HCT116 (cell line): ENCODE results near the gene YWHAE. TPM values are rescaled to one million over a fixed set of nuclear protein-coding genes. Genes with fewer than 3 reads are reported as not detected.
"Not testable (repeated sequence)": the region's sequence is repeated elsewhere in the genome, so short reads cannot be mapped to it uniquely, and the experiment has no call there.

Source experiments
- ATAC-seq: fragments of 200-7000 bp; cut with Tn5 transposase; 2 replicates; pipeline ENCODE4 v1.9.1; 2020; ENCODE audit warnings: mild to moderate bottlenecking, moderate library complexity
- BruUV-seq: library from RNA; stranded (reverse); fragments of 400-500 nt; replicated peaks from 2 replicates; lab custom pipeline; 2021; lab: Mats Ljungman, UMichigan
- CTCF ChIA-PET: fragments of 300-600 bp; sonication (Branson Sonifier 250); formaldehyde crosslinking; loops from one replicate; lab custom pipeline; 2021; ENCODE audit warnings: antibody characterized with exemption; lab: Charles Lee
- POLR2A ChIA-PET: fragments of 300-600, 350-600 bp; sonication (Branson Sonifier 250); formaldehyde crosslinking; loops from one replicate; lab custom pipeline; 2021; ENCODE audit warnings: antibody characterized with exemption; lab: Charles Lee
- RAD21 ChIA-PET, 2 experiments: fragments of 300-600 bp; sonication (Branson Sonifier 250); formaldehyde crosslinking; loops; one replicate each; lab custom pipeline; 2023; ENCODE audit warnings: low total read pairs in 2 of 2; ENCODE audit not compliant: uncharacterized antibody in 2 of 2, unreplicated experiment in 2 of 2, low non-redundant PET in 1 of 2; lab: Charles Lee
- DNase-seq: peaks from one replicate; pipeline ENCODE4 v3.0.0-alpha.2; 2010; ENCODE audit warnings: low read depth, low spot score
- H2AFZ ChIP-seq: fragments of 200-600 bp; shearing (Covaris generic), sonication (generic); 2 replicates; pipeline ENCODE4 v1.6.1; 2017; ENCODE audit warnings: low read depth, mixed run types, mixed read lengths, antibody characterized with exemption, low read length; ENCODE audit not compliant: poor library complexity, severe bottlenecking
- H3K27ac ChIP-seq: 2 replicates; pipeline ENCODE4 v1.5.1; 2012; ENCODE audit warnings: low read depth, low read length
- H3K27me3 ChIP-seq: fragments of 200-600 bp; sonication (generic); 2 replicates; pipeline ENCODE4 v1.6.1; 2016; ENCODE audit warnings: mixed run types, low read length, mixed read lengths; ENCODE audit not compliant: insufficient read depth
- H3K36me3 ChIP-seq, 2 experiments: fragments of 200-500 bp in 1 of 2; fragments of 200-600 bp in 1 of 2; sonication (Bioruptor generic) in 1 of 2; sonication (generic) in 1 of 2; 2 replicates each; pipeline versions ENCODE4 v1.5.1 to v1.6.1; 2014 to 2016; ENCODE audit warnings: low read length in 2 of 2, inconsistent platforms in 1 of 2, mixed read lengths in 1 of 2, mixed run types in 1 of 2; ENCODE audit not compliant: insufficient read depth in 2 of 2, control insufficient read depth in 1 of 2
- H3K4me1 ChIP-seq, 2 experiments: fragments of 200-600 bp in 1 of 2; sonication (generic) in 1 of 2; 2 replicates each; pipeline versions ENCODE4 v1.5.1 to v1.6.1; 2012 to 2017; ENCODE audit warnings: low read length in 2 of 2, inconsistent platforms in 1 of 2, mild to moderate bottlenecking in 1 of 2, mixed read lengths in 1 of 2, mixed run types in 1 of 2, moderate library complexity in 1 of 2; ENCODE audit not compliant: insufficient read depth in 2 of 2, control insufficient read depth in 1 of 2
- H3K4me2 ChIP-seq: fragments of 200-600 bp; sonication (generic); 2 replicates; pipeline ENCODE4 v1.6.1; 2017; ENCODE audit warnings: mixed run types, low read length, mixed read lengths
- H3K4me3 ChIP-seq, 2 experiments: fragments of 200-600 bp in 1 of 2; sonication (generic) in 1 of 2; replicated peaks in 1 of 2; 2 replicates each; pipeline ENCODE4 v1.5.1; 2011 to 2016; ENCODE audit warnings: low read length in 2 of 2, control low read depth in 1 of 2, low read depth in 1 of 2, mild to moderate bottlenecking in 1 of 2, mixed read lengths in 1 of 2, mixed run types in 1 of 2
- H3K79me2 ChIP-seq: fragments of 200-600 bp; sonication (generic); 2 replicates; pipeline ENCODE4 v1.6.1; 2017; ENCODE audit warnings: mild to moderate bottlenecking, mixed run types, low read length, moderate library complexity, mixed read lengths; ENCODE audit not compliant: insufficient read depth
- H3K9ac ChIP-seq: fragments of 200-600 bp; sonication (generic); 2 replicates; pipeline ENCODE4 v1.6.1; 2016; ENCODE audit warnings: low read length, mixed read lengths
- H3K9me2 ChIP-seq: fragments of 200-600 bp; sonication (generic), shearing (Covaris generic); 2 replicates; pipeline ENCODE4 v1.6.1; 2017; ENCODE audit warnings: mixed run types, mild to moderate bottlenecking, moderate library complexity; ENCODE audit not compliant: insufficient read depth
- H3K9me3 ChIP-seq, 2 experiments: fragments of 200-500 bp in 1 of 2; fragments of 200-600 bp in 1 of 2; sonication (Bioruptor generic) in 1 of 2; sonication (generic) in 1 of 2; 2 replicates each; pipeline ENCODE4 v1.6.1; 2014 to 2017; ENCODE audit warnings: low read length in 2 of 2, mixed read lengths in 2 of 2, inconsistent platforms in 1 of 2, low read depth in 1 of 2, mild to moderate bottlenecking in 1 of 2, mixed run types in 1 of 2, moderate library complexity in 1 of 2; ENCODE audit not compliant: control insufficient read depth in 1 of 2, insufficient read depth in 1 of 2
- H4K20me1 ChIP-seq: fragments of 200-600 bp; sonication (generic), shearing (Covaris generic); 2 replicates; pipeline ENCODE4 v1.6.1; 2017; ENCODE audit warnings: mixed run types, mild to moderate bottlenecking, moderate library complexity; ENCODE audit not compliant: insufficient read depth
- ATF3 ChIP-seq: IDR thresholded peaks from 2 replicates; pipeline ENCODE4 v1.6.1; 2012
- CEBPB ChIP-seq: IDR thresholded peaks from 2 replicates; pipeline ENCODE4 v1.6.1; 2012; ENCODE audit warnings: low read depth
- ELF1 ChIP-seq: IDR thresholded peaks from 2 replicates; pipeline ENCODE4 v1.6.1; 2012; ENCODE audit warnings: low read depth, borderline replicate concordance
- EZH2 ChIP-seq: fragments of 200-600 bp; sonication (generic); IDR thresholded peaks from 2 replicates; pipeline ENCODE4 v1.6.1; 2017; ENCODE audit warnings: antibody characterized with exemption, mixed run types
- FOSL1 ChIP-seq: IDR thresholded peaks from 2 replicates; pipeline ENCODE4 v1.6.1; 2012; ENCODE audit warnings: low read depth
- JUND ChIP-seq: IDR thresholded peaks from 2 replicates; pipeline ENCODE4 v1.6.1; 2012
- POLR2AphosphoS5 ChIP-seq: IDR thresholded peaks from 2 replicates; pipeline ENCODE4 v1.6.1; 2011; ENCODE audit warnings: mild to moderate bottlenecking, low read depth, low read length, moderate library complexity
- RAD21 ChIP-seq: IDR thresholded peaks from 2 replicates; pipeline ENCODE4 v1.6.1; 2012; ENCODE audit warnings: low read depth, mild to moderate bottlenecking
- SIN3A ChIP-seq: IDR thresholded peaks from 2 replicates; pipeline ENCODE4 v1.6.1; 2012; ENCODE audit warnings: low read depth
- SRF ChIP-seq: IDR thresholded peaks from 2 replicates; pipeline ENCODE4 v1.6.1; 2012; ENCODE audit warnings: low read depth
- TCF7L2 ChIP-seq: IDR thresholded peaks from 2 replicates; pipeline ENCODE4 v1.7.0; 2011; ENCODE audit warnings: borderline replicate concordance, inconsistent platforms; ENCODE audit not compliant: insufficient read depth, insufficient read length; ENCODE audit errors: extremely low read depth
- intact Hi-C: fragments of 100-400 bp; cut with micrococcal nuclease; formaldehyde crosslinking; loops from 2 replicates; pipeline ENCODE4 v1.10.0; 2022
- total RNA-seq: library from RNA; stranded (reverse); gene quantifications from one replicate; pipeline ENCODE4 v1.2.1, GENCODE V29; 2021; ENCODE audit not compliant: unreplicated experiment

The YWHAE gene
- total RNA-seq, 1 experiment from 2014 or later: 735 TPM

GRCh38 chr17:1379930-1380313 lies 20.1 kb downstream of the YWHAE start (continued):
- TF ChIP-seq TCF7L2 (no peak), JUND (no peak)

- TF ChIP-seq SRF (no peak), EZH2 (no peak), FOSL1 (no peak), POLR2AphosphoS5 (no peak), RAD21 (no peak), ELF1 (no peak), ATF3 (no peak), SIN3A (no peak), CEBPB (no peak)
- CTCF ChIA-PET: interaction anchor here (1.1 to 1.7 kb wide), 3 partner anchors 14 to 321 kb away, joined by 3 to 11 read pairs (median 7); no protein-coding TSS in a partner anchor
- Histone ChIP-seq H3K4me3 (no peak overlapping the region), H2AFZ (no peak overlapping the region), H4K20me1 (peaks cover 75% of the 10 kb centered on the region), H3K9me2 (no peaks in the 10 kb centered on the region), H3K27ac (no peak overlapping the region), H3K4me2 (no peak overlapping the region), H3K79me2 (peaks cover 99% of the 10 kb centered on the region), H3K4me1 (peaks cover 16 to 49% of the 10 kb centered on the region in 2 experiments), H3K9ac (no peak overlapping the region), H3K9me3 (no peaks in the 10 kb centered on the region), H3K36me3 (peaks cover 0 to 2% of the 10 kb centered on the region in 2 experiments; a peak in 2 of 4 replicates), H3K27me3 (no peaks in the 10 kb centered on the region)
- RAD21 ChIA-PET: no interaction called here
- no peak for DNase-seq
- intact Hi-C loops: no loop called here
- BruUV-seq: no TSS peak
- POLR2A ChIA-PET: interaction anchor here (1.0 to 1.1 kb wide), 2 partner anchors 8 to 14 kb away, joined by 3 read pairs; no protein-coding TSS in a partner anchor
- ATAC-seq: no peak
Observed at GRCh38 chr17:1379208-1379929, 20.7 kb downstream of the YWHAE start.

- intact Hi-C loops, H3K27ac ChIP-seq, ATAC-seq, RAD21 ChIA-PET, H3K4me3 ChIP-seq, H3K36me3 ChIP-seq, H2AFZ ChIP-seq, H3K4me2 ChIP-seq, H3K9me2 ChIP-seq, H3K27me3 ChIP-seq, H3K9ac ChIP-seq, BruUV-seq, POLR2A ChIA-PET, H3K9me3 ChIP-seq, DNase-seq: not testable (repeated sequence)
- Histone ChIP-seq H4K20me1 (peaks cover 78% of the 10 kb centered on the region), H3K4me1 (peaks cover 16 to 44% of the 10 kb centered on the region in 2 experiments), H3K79me2 (peaks cover 99% of the 10 kb centered on the region)
- CTCF ChIA-PET: interaction anchor here (1.3 kb wide), 1 partner anchor 13 kb away, joined by 7 read pairs; no protein-coding TSS in a partner anchor
Observed at GRCh38 chr17:1378476-1378860, 21.6 kb downstream of the YWHAE start.
